CD4-positive, alpha-beta memory T cell (primary cell): ENCODE results near the gene CFAP65. TPM values are rescaled to one million over a fixed set of nuclear protein-coding genes. Genes with fewer than 3 reads are reported as not detected.
A peak's percentile ranks its signal among the peaks of the same experiment; 100 is the strongest.

Experiments
- CTCF ChIA-PET: fragments of 350-600 bp; sonication (Branson Sonifier 250); formaldehyde crosslinking; loops from one replicate; lab custom pipeline; 2021; ENCODE audit warnings: inconsistent platforms; ENCODE audit not compliant: partially characterized antibody; lab: Charles Lee
- POLR2A ChIA-PET: fragments of 350-600 bp; sonication (Branson Sonifier 250); formaldehyde crosslinking; loops from one replicate; lab custom pipeline; 2021; ENCODE audit not compliant: partially characterized antibody; lab: Charles Lee
- DNase-seq, 5 donors: peaks; one replicate each; pipeline versions ENCODE4 v3.0.0 to v3.0.0-alpha.2; 2020 to 2022; ENCODE audit warnings: mixed read lengths in 1 of 5
- H3K27ac ChIP-seq: one replicate; pipeline ENCODE4 v1.7.0; 2013; ENCODE audit warnings: low read depth, low read length
- H3K27me3 ChIP-seq: 2 replicates; pipeline ENCODE4 v1.7.0; 2013; ENCODE audit warnings: mild to moderate bottlenecking, low read length, moderate library complexity; ENCODE audit not compliant: insufficient read depth
- H3K36me3 ChIP-seq: 2 replicates; pipeline ENCODE4 v1.7.0; 2013; ENCODE audit warnings: mild to moderate bottlenecking, low read length, moderate library complexity; ENCODE audit not compliant: insufficient read depth
- H3K4me1 ChIP-seq: 2 replicates; pipeline ENCODE4 v1.7.0; 2013; ENCODE audit warnings: mild to moderate bottlenecking, low read length, moderate library complexity; ENCODE audit not compliant: insufficient read depth
- H3K4me3 ChIP-seq, 2 donors: one replicate each; pipeline ENCODE4 v1.7.0; 2013; ENCODE audit warnings: low read length in 2 of 2, mild to moderate bottlenecking in 1 of 2
- H3K9me3 ChIP-seq, 2 donors: one replicate each; pipeline ENCODE4 v1.7.0; 2013; ENCODE audit warnings: low read length in 2 of 2, control low read depth in 1 of 2; ENCODE audit not compliant: control insufficient read depth in 1 of 2
- H3K27ac Mint-ChIP-seq, 7 donors: one replicate each; pipeline ENCODE4 v1.8.0; 2020 to 2021; ENCODE audit warnings: mixed read lengths in 7 of 7, mild to moderate bottlenecking in 6 of 7, inconsistent platforms in 3 of 7, moderate library complexity in 3 of 7
- H3K27me3 Mint-ChIP-seq, 2 donors: one replicate each; pipeline ENCODE4 v1.8.0; 2020 to 2021; ENCODE audit warnings: mixed read lengths in 2 of 2
- H3K36me3 Mint-ChIP-seq, 2 donors: one replicate each; pipeline ENCODE4 v1.8.0; 2020 to 2021; ENCODE audit warnings: mixed read lengths in 2 of 2, inconsistent platforms in 1 of 2, mild to moderate bottlenecking in 1 of 2
- H3K4me1 Mint-ChIP-seq, 4 donors: one replicate each; pipeline ENCODE4 v1.8.0; 2020 to 2021; ENCODE audit warnings: mixed read lengths in 4 of 4, mild to moderate bottlenecking in 1 of 4
- H3K4me3 Mint-ChIP-seq, 8 donors: one replicate each; pipeline ENCODE4 v1.8.0; 2020 to 2021; ENCODE audit warnings: mixed read lengths in 8 of 8, mild to moderate bottlenecking in 7 of 8, moderate library complexity in 6 of 8, inconsistent platforms in 3 of 8
- H3K9me3 Mint-ChIP-seq, 8 donors: one replicate each; pipeline ENCODE4 v1.8.0; 2020 to 2021; ENCODE audit warnings: mixed read lengths in 8 of 8, mild to moderate bottlenecking in 5 of 8, inconsistent platforms in 3 of 8, moderate library complexity in 1 of 8
- intact Hi-C: fragments of 100-400 bp; cut with micrococcal nuclease; formaldehyde crosslinking; loops from one replicate; pipeline ENCODE4 v1.15.1; 2023
- polyA plus RNA-seq, 2 donors: library from polyadenylated mRNA; unstranded; fragments of 300-500 nt; fragmentation: Illumina TruSeq; gene quantifications; one replicate each; pipeline ENCODE4 v1.2.3, GENCODE V29; 2021
- total RNA-seq, 2 experiments: library from RNA; stranded (reverse); gene quantifications; one replicate each; pipeline ENCODE4 v1.2.3, GENCODE V29; 2021

The CFAP65 gene
- total and polyA plus RNA-seq, 4 experiments from 2014 or later, result not detected

DNA sequence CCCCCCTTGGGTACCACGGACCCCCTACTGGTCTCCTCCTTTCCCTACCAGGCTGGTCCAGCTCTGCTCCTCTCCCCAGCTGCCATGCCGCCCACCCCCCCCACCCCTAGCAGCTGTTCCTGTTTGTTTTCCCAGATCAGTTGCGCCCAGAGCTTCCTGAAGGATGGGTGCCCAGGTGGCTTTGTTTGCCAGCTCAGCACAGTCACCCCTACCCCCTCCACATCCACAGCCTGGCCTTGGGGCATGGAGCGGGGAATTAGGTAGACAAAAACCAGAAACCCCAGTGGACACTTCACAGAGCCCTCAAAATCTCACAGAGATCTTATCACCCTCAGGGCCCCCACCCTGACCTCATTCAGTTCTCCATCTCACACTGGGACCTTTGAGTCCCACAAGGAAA lies 44.4 kb downstream of the CFAP65 start:
- peak overlapping the region in 1 of 7 donors; percentile 38 for H3K27ac Mint-ChIP-seq
- no peaks in the 10 kb centered on the region for H3K36me3 Mint-ChIP-seq
- H3K4me3 ChIP-seq, result no peak overlapping the region
- no peak for DNase-seq
- H3K36me3 ChIP-seq, result no peaks in the 10 kb centered on the region
- H3K9me3 Mint-ChIP-seq, result no peaks in the 10 kb centered on the region
- peaks cover 45 to 63% of the 10 kb centered on the region in 2 donors for H3K27me3 Mint-ChIP-seq
- H3K4me1 Mint-ChIP-seq, result peaks cover 0 to 17% (median 10%) of the 10 kb centered on the region in 4 donors
- H3K9me3 ChIP-seq, result no peaks in the 10 kb centered on the region
- peaks cover 25% of the 10 kb centered on the region for H3K4me1 ChIP-seq
- H3K4me3 Mint-ChIP-seq, result peak overlapping the region in 1 of 8 donors; percentile 11
- POLR2A ChIA-PET, result no interaction called here
- CTCF ChIA-PET, result interaction anchor here (1.1 to 6.0 kb wide), 7 partner anchors 11 to 157 kb away, joined by 3 to 53 read pairs (median 6); no protein-coding TSS in a partner anchor
- H3K27ac ChIP-seq, result no peak overlapping the region
- intact Hi-C loops, result no loop called here
- H3K27me3 ChIP-seq, result peaks cover 40% of the 10 kb centered on the region

DNA sequence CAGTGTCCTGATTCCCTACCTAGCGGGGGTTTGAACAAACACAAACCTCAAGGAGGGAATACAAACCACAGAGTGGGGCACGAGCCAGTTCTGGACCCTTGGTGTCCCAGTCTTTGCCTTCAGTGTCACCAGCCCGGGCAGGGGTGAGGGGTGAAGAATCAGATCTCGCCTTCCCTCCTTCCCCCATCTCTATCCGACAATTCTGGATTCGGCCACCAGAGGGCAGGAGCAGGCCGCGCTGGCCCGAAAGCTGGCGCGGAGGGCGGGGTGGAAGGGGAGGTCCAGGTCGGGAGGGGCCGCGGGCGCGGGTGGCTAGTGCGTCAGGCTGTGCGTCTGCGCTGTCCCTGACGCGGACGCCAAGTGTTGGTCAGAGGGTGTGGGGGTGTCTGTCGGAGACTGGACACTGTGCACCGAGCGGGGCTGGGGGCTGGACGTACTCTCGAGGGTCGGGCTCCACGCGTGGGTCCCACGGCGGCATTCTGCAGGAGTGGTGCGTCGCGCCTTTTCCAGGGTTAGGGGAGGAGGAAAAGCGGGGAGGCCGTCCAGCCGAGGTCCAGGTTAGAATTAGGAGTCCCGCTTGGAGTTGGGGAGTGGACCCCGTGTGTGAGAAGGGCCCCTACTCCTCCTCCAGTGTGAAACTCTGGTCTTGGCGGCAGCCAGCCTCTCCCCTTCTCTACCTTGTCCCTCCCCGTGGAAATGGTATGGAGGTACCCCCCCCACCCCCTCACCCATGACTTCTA lies 45.2 kb downstream of the CFAP65 start:
- POLR2A ChIA-PET, result no interaction called here
- DNase-seq, result peak; percentile 66 to 69 (median 67)
- H3K4me1 ChIP-seq, result peaks cover 21% of the 10 kb centered on the region
- H3K36me3 Mint-ChIP-seq, result no peaks in the 10 kb centered on the region
- intact Hi-C loops, result no loop called here
- H3K27me3 ChIP-seq, result peaks cover 44% of the 10 kb centered on the region
- peak overlapping the region in 4 of 8 donors; percentile 25 to 69 (median 40) for H3K4me3 Mint-ChIP-seq
- H3K9me3 ChIP-seq, result no peaks in the 10 kb centered on the region
- H3K4me1 Mint-ChIP-seq, result peaks cover 0 to 21% (median 11%) of the 10 kb centered on the region in 4 donors
- CTCF ChIA-PET, result interaction anchor here (0.7 to 6.0 kb wide), 10 partner anchors 9 to 299 kb away, joined by 3 to 53 read pairs (median 6); no protein-coding TSS in a partner anchor
- peaks cover 52 to 68% of the 10 kb centered on the region in 2 donors for H3K27me3 Mint-ChIP-seq
- no peak overlapping the region for H3K27ac ChIP-seq
- H3K4me3 ChIP-seq, result peak overlapping the region in 1 of 2 donors; percentile 47
- no peaks in the 10 kb centered on the region for H3K9me3 Mint-ChIP-seq
- H3K27ac Mint-ChIP-seq, result no peak overlapping the region
- no peaks in the 10 kb centered on the region for H3K36me3 ChIP-seq

DNA sequence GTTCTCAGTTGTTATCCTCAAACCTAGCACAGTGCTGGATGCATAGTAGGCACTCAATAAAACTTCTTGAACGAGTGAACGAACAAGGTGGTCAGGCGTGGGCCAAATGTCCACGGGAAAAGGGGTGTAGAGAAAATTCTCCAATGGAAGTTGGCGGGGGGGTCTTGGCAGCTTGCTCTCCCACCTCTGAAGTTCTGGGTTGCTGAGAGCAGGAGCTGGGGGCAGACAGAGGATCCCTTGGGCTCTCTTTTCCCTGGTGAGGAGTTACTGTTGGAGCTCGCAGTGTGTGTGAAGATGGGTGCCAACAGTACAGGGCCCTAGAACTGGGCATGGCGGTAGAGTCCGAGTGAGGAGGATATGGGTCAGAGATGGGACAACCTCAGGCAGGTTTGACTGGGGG lies 45.8 kb downstream of the CFAP65 start:
- no peak overlapping the region for H3K4me3 ChIP-seq
- peak overlapping the region in 6 of 8 donors; percentile 12 to 69 (median 40) for H3K4me3 Mint-ChIP-seq
- POLR2A ChIA-PET, result no interaction called here
- H3K9me3 ChIP-seq, result no peaks in the 10 kb centered on the region
- no peak overlapping the region for H3K27ac Mint-ChIP-seq
- CTCF ChIA-PET, result interaction anchor here (0.7 to 6.0 kb wide), 15 partner anchors 8 to 300 kb away, joined by 3 to 53 read pairs (median 4); no protein-coding TSS in a partner anchor
- H3K27me3 ChIP-seq, result peaks cover 44% of the 10 kb centered on the region
- no peak for DNase-seq
- peaks cover 50 to 69% of the 10 kb centered on the region in 2 donors for H3K27me3 Mint-ChIP-seq
- H3K4me1 Mint-ChIP-seq, result peaks cover 0 to 21% (median 11%) of the 10 kb centered on the region in 4 donors
- no peaks in the 10 kb centered on the region for H3K36me3 Mint-ChIP-seq
- H3K9me3 Mint-ChIP-seq, result no peaks in the 10 kb centered on the region
- intact Hi-C loops, result no loop called here
- H3K36me3 ChIP-seq, result no peaks in the 10 kb centered on the region
- H3K27ac ChIP-seq, result no peak overlapping the region
- peaks cover 21% of the 10 kb centered on the region for H3K4me1 ChIP-seq

DNA sequence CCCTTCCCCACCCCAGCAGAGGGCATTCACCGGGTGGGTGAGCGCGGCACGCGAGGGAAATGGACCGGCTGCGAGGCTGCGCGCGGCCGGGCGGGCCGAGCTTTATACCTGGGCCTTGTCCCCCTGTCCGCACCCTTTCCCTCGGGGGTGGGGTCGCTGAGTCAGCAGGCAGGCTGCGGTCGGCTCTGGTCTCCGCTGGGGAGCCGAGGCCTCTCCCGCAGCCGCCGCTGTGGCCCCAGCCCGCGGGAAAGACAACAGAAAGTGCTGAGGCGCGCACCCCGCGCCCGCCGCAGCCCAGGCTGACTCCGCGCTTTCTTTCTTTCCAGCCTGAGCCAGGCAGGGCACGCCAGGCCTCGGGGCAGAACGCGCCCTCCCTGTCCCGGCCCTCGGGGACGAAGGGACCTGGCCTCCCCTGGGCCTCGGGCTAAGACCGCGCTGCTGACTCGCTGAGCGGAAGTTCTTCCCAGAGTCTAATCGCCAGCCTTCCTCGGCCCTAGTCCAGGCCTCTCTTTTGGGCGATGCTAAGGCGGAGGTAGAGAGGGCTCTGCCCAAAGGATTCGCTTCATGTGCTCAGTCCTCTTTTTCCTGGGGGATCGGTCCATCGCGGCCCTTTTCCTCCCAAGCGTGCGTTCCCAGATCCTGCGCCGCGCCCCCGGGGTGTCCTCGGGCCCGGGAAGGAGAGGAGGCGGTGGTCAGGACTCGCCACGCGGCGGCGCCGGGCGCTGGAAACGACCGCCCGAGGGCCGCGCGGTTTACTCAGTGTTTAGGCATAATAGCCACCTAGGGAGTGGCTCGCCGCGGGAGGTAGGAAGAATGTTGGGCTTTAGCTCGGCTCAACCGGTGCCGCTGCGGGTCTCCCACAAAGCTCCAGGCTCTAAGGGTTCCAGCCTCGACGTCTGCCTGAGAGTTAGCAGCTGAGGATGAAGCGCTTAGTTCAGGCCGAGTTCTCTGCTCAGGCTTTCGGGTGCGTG lies 47.7 kb downstream of the CFAP65 start, which contains the start of gene CRYBA2:
Gene CRYBA2, minus strand, starts transcription at position 78 of the 971 bp plus-strand sequence. CDS start 246 bp downstream, outside the sequence.
- Mint-ChIP-seq H3K4me1 (peaks cover 0 to 21% (median 11%) of the 10 kb centered on the region in 4 donors), H3K9me3 (peaks cover 0 to 3% (median 0%) of the 10 kb centered on the region in 8 donors), H3K27me3 (peaks cover 60 to 77% of the 10 kb centered on the region in 2 donors), H3K36me3 (no peaks in the 10 kb centered on the region), H3K4me3 (peak within 1 kb of the TSS in 6 of 8 donors; percentile 13 to 63 (median 48)), H3K27ac (no peak within 1 kb of the TSS)
- H3K36me3 ChIP-seq, result no peaks in the 10 kb centered on the region
- intact Hi-C loops, result no loop called here
- H3K4me3 ChIP-seq, result no peak within 1 kb of the TSS
- H3K9me3 ChIP-seq, result no peaks in the 10 kb centered on the region
- peaks cover 21% of the 10 kb centered on the region for H3K4me1 ChIP-seq
- no peak for DNase-seq
- ChIA-PET POLR2A (no interaction called here), CTCF (interaction anchor here (3.0 to 6.0 kb wide), 3 partner anchors 12 to 16 kb away, joined by 13 to 53 read pairs (median 14); no protein-coding TSS in a partner anchor)
- H3K27ac ChIP-seq, result no peak within 1 kb of the TSS
- peaks cover 49% of the 10 kb centered on the region for H3K27me3 ChIP-seq

DNA sequence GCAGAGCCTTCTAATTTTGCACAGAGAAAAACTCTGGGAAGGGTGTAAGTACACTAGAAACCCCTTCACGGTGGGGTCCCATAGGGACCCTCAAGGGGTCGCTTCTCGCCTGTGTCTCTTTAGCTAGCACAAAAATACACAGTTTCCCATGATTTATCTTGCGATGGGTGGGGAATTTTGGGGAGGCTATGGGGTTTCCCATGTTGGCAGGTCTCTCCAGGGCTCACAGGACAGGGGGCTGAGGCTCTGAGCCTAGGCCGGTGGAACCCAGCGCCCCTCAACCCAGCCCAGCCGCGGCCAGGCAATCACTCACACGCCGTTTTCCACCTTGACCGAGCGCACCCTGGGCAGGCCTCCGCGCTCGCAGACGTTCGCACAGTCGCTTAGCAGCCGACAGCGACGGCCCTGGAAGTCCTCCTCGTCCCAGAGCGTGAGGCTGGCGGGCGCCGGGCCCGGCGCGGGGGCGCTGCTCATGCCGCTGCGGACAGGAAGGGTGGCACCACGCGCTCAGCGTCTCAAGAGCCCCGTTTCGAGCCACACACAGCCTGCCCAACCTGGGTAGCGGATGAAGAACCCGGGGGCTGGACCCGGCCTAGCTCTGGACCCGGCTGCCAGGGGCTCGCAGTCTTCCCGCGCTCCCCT lies 48.5 kb downstream of the CFAP65 start:
- DNase-seq, result no peak
- Histone ChIP-seq H3K27ac (no peak overlapping the region), H3K36me3 (no peaks in the 10 kb centered on the region), H3K9me3 (no peaks in the 10 kb centered on the region), H3K4me1 (peaks cover 21% of the 10 kb centered on the region), H3K4me3 (no peak overlapping the region), H3K27me3 (peaks cover 56% of the 10 kb centered on the region)
- Mint-ChIP-seq H3K4me1 (peaks cover 0 to 21% (median 11%) of the 10 kb centered on the region in 4 donors), H3K27me3 (peaks cover 59 to 74% of the 10 kb centered on the region in 2 donors), H3K36me3 (no peaks in the 10 kb centered on the region), H3K27ac (no peak overlapping the region), H3K4me3 (peak overlapping the region in 5 of 8 donors; percentile 9 to 54 (median 25)), H3K9me3 (peaks cover 0 to 3% (median 0%) of the 10 kb centered on the region in 8 donors)
- intact Hi-C loops, result no loop called here
- ChIA-PET CTCF (interaction anchor here (3.0 kb wide), 1 partner anchor 12 kb away, joined by 13 read pairs; no protein-coding TSS in a partner anchor), POLR2A (interaction anchor here (0.7 kb wide), 1 partner anchor 11 kb away, joined by 4 read pairs; no protein-coding TSS in a partner anchor)

DNA sequence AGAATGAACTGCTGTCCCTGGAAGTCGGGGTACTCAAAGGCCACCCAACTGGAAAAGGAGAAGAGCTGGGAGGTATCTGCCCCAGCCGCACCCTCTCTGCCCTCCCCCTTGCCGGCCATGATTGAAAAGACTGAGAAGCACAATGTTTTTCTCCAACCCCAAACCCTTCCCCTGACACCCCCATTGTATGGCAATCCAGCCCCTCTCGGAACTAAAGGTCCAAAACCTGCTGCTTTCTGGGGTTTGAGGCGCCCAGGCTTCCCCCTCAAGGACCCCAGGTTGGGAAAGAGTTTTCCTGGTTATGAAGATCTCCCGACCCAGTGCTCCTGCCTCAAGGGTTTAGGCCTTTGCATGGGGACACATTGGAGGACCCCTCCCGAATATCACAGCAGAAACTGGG lies 49.1 kb downstream of the CFAP65 start:
- Histone ChIP-seq H3K27ac (no peak overlapping the region), H3K4me1 (peaks cover 21% of the 10 kb centered on the region), H3K4me3 (no peak overlapping the region), H3K36me3 (no peaks in the 10 kb centered on the region), H3K27me3 (peaks cover 56% of the 10 kb centered on the region), H3K9me3 (no peaks in the 10 kb centered on the region)
- ChIA-PET CTCF (interaction anchor here (3.0 kb wide), 1 partner anchor 11 kb away, joined by 13 read pairs; no protein-coding TSS in a partner anchor), POLR2A (interaction anchor here (0.7 kb wide), 1 partner anchor 11 kb away, joined by 4 read pairs; no protein-coding TSS in a partner anchor)
- Mint-ChIP-seq H3K27ac (no peak overlapping the region), H3K27me3 (peaks cover 61 to 75% of the 10 kb centered on the region in 2 donors), H3K4me3 (peak overlapping the region in 2 of 8 donors; percentile 20 to 31), H3K36me3 (no peaks in the 10 kb centered on the region), H3K9me3 (peaks cover 0 to 3% (median 0%) of the 10 kb centered on the region in 8 donors), H3K4me1 (peaks cover 0 to 21% (median 11%) of the 10 kb centered on the region in 4 donors)
- DNase-seq, result no peak
- intact Hi-C loops, result no loop called here
